Prostate gland (tissue), 2 donors: ENCODE data around the gene RPL13. TPM values are rescaled to one million over a fixed set of nuclear protein-coding genes. Genes with fewer than 3 reads are reported as not detected.

ENCODE experiments used
- DNase-seq: peaks from one replicate; pipeline ENCODE4 v3.0.0-alpha.2; 2019; ENCODE audit warnings: low spot score
- H3K27ac ChIP-seq, 2 donors: fragments of 200-600 bp; sonication (generic); 2 replicates each; pipeline ENCODE4 v1.5.1; 2017 to 2019
- H3K27me3 ChIP-seq: fragments of 200-600 bp; sonication (generic); replicated peaks from 2 replicates; pipeline ENCODE4 v1.5.1; 2019; ENCODE audit not compliant: insufficient read depth
- H3K36me3 ChIP-seq, 2 donors: fragments of 200-600 bp; sonication (generic); 1 replicate in 1 of 2; 2 replicates in 1 of 2; pipeline versions ENCODE4 v1.5.1 to v1.8.1; 2017 to 2019
- H3K4me1 ChIP-seq: fragments of 200-600 bp; sonication (generic); replicated peaks from 2 replicates; pipeline ENCODE4 v1.5.1; 2019
- H3K4me3 ChIP-seq, 2 donors: fragments of 200-600 bp; sonication (generic); 2 replicates each; pipeline ENCODE4 v1.5.1; 2017 to 2019
- H3K9me3 ChIP-seq: fragments of 200-600 bp; sonication (generic); 2 replicates; pipeline ENCODE4 v1.5.1; 2017
- CTCF ChIP-seq, 4 experiments: fragments of 200-600 bp in 2 of 4; fragments of 450-650 bp in 2 of 4; sonication (generic) in 2 of 4; IDR thresholded peaks; 1 replicate in 3 of 4; 2 replicates in 1 of 4; pipeline ENCODE4 v1.5.1; 2016 to 2019; ENCODE audit warnings: antibody characterized with exemption in 4 of 4, mild to moderate bottlenecking in 2 of 4, moderate library complexity in 2 of 4
- POLR2A ChIP-seq: fragments of 450-650 bp; IDR thresholded peaks from one replicate; pipeline ENCODE4 v1.6.1; 2016; ENCODE audit warnings: antibody characterized with exemption, mild to moderate bottlenecking
- POLR2AphosphoS5 ChIP-seq: sonication (generic); formaldehyde crosslinking; IDR thresholded peaks from one replicate; pipeline ENCODE4 v1.6.1; 2017; ENCODE audit warnings: antibody characterized with exemption
- WGBS: methylation state at CpG from one replicate; pipeline ENCODE4 v1.1.5; 2018; 5-methylcytosine and 5-hydroxymethylcytosine counted together
- intact Hi-C: fragments of 100-400 bp; cut with DNase I; formaldehyde crosslinking; loops from one replicate; pipeline ENCODE4 v1.14.2; 2022
- total RNA-seq, 2 donors: library from RNA; depleted of rRNA; stranded (reverse); fragments of >200 nt; gene quantifications; one replicate each; pipeline ENCODE4 v1.1.0, GENCODE V29; 2016

The RPL13 gene
- total RNA-seq, 2 donors from 2014 or later = 6,889 to 11,644 TPM

- no peaks in the 10 kb centered on the region for H3K9me3 ChIP-seq
- DNase-seq = no peak
- H3K4me3 ChIP-seq = no peak overlapping the region
- H3K27ac ChIP-seq = no peak overlapping the region
- intact Hi-C loops = no loop called here
- WGBS = 87% methylated on average over 36 of the region's 36 CpGs
- no peaks in the 10 kb centered on the region for H3K4me1 ChIP-seq
- no peaks in the 10 kb centered on the region for H3K27me3 ChIP-seq
- TF ChIP-seq POLR2A = no peak
- TF ChIP-seq POLR2AphosphoS5 = no peak
- TF ChIP-seq CTCF (IDR thresholded peaks at IDR 0.05) = no peak
- peaks cover 0 to 12% of the 10 kb centered on the region in 2 donors for H3K36me3 ChIP-seq
These were observed 23.5 kb upstream of the RPL13 start for GRCh38 chr16:89536886-89537548.

GRCh38 chr16:89537549-89537925 lies 22.9 kb upstream of the RPL13 start:
- intact Hi-C loops = no loop called here
- peaks cover 0 to 12% of the 10 kb centered on the region in 2 donors for H3K36me3 ChIP-seq
- 94% methylated on average over 6 of the region's 7 CpGs for WGBS
- TF ChIP-seq POLR2A (no peak), POLR2AphosphoS5 (no peak), CTCF (IDR thresholded peaks at IDR 0.05) (no peak)
- no peak overlapping the region for H3K27ac ChIP-seq
- no peak for DNase-seq
- no peaks in the 10 kb centered on the region for H3K9me3 ChIP-seq
- H3K27me3 ChIP-seq = no peaks in the 10 kb centered on the region
- H3K4me3 ChIP-seq = no peak overlapping the region
- H3K4me1 ChIP-seq = no peaks in the 10 kb centered on the region

- no peak for TF ChIP-seq CTCF (IDR thresholded peaks at IDR 0.05)
- TF ChIP-seq POLR2AphosphoS5 = no peak
- no peak for TF ChIP-seq POLR2A
- intact Hi-C loops = no loop called here
- Histone ChIP-seq H3K27ac (no peak overlapping the region), H3K4me1 (no peaks in the 10 kb centered on the region), H3K4me3 (no peak overlapping the region), H3K36me3 (peaks cover 0 to 12% of the 10 kb centered on the region in 2 donors), H3K9me3 (no peaks in the 10 kb centered on the region), H3K27me3 (no peaks in the 10 kb centered on the region)
- WGBS = 94% methylated on average over 12 of the region's 12 CpGs
- no peak for DNase-seq
These were observed 22.2 kb upstream of the RPL13 start for GRCh38 chr16:89538286-89538685.

GRCh38 chr16:89540557-89540956 lies 19.9 kb upstream of the RPL13 start:
- peaks cover 0 to 7% of the 10 kb centered on the region in 2 donors for H3K36me3 ChIP-seq
- DNase-seq = no peak
- TF ChIP-seq CTCF (IDR thresholded peaks at IDR 0.05) (no peak), POLR2A (no peak), POLR2AphosphoS5 (no peak)

GRCh38 chr16:89541792-89542191 lies 18.7 kb upstream of the RPL13 start:
- Histone ChIP-seq H3K9me3 (no peaks in the 10 kb centered on the region), H3K27ac (no peak overlapping the region), H3K27me3 (no peaks in the 10 kb centered on the region), H3K36me3 (peaks cover 0 to 10% of the 10 kb centered on the region in 2 donors), H3K4me1 (no peaks in the 10 kb centered on the region), H3K4me3 (no peak overlapping the region)
- intact Hi-C loops = no loop called here
- 95% methylated on average over 21 of the region's 21 CpGs for WGBS
- no peak for DNase-seq
- no peak for TF ChIP-seq POLR2A
- no peak for TF ChIP-seq POLR2AphosphoS5
- no peak for TF ChIP-seq CTCF (IDR thresholded peaks at IDR 0.05)

More at GRCh38 chr16:89540557-89540956, 19.9 kb upstream of the RPL13 start:
- Histone ChIP-seq H3K27ac (no peak overlapping the region), H3K9me3 (no peaks in the 10 kb centered on the region), H3K4me3 (no peak overlapping the region), H3K4me1 (no peaks in the 10 kb centered on the region), H3K27me3 (no peaks in the 10 kb centered on the region)
- intact Hi-C loops = no loop called here
- 90% methylated on average over 13 of the region's 13 CpGs for WGBS
